ENCODE measurements around the gene IGSF9.

DNA sequence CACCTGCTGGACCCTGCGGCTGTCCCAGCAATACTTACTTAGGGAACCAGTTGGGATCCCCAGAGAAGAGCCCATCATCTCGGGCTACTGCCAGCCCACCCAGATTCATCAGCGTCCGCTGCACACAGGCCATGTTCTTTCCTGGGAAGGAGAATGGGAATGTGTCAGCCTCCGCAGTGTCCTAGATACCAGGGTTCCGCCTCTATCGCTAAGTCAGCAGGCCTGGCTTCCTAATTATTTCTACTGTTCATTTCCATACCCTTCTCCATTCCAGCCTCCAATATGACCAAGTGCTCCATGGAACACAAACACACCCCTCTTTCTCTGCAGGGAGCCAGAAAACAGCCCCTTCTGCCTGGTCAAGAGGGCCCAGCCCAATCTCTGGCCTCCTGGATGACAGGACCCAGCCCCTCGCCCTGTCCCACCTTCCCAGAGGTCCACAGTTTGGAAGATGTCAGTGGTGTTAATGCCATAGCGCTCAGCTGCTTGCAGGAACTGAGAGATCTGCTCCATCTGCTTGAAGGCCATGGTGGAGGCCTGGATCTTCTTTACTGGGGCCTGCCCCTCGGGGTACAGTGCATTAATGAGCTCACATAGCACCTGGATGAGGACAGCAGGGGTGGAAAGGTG is 26.1 kb downstream of the IGSF9 start:
- TF ChIP-seq EZH2phosphoT487 (IDR thresholded peaks at IDR 0.05; ENCODE audit: insufficient read depth, low read depth), result no peak
- no peak for TF ChIP-seq EZH2 (IDR thresholded peaks at IDR 0.05; ENCODE audit: insufficient read depth, poor library complexity, severe bottlenecking)
